KG1 (cell line): ENCODE data around the gene C1orf35.
A peak's percentile ranks its signal among the peaks of the same experiment; 100 is the strongest.
"Not testable (repeated sequence)": the region's sequence is repeated elsewhere in the genome, so short reads cannot be mapped to it uniquely, and the experiment has no call there.

Experiments
- DNase-seq: peaks from one replicate; lab custom pipeline; 2025; lab: John Stamatoyannopoulos, UW

C1orf35 gene

GRCh38 chr1:228142155-228142691 lies 39.1 kb upstream of the C1orf35 start:
- DNase-seq: no peak

- no peak for DNase-seq
These were observed 38.3 kb upstream of the C1orf35 start for GRCh38 chr1:228141226-228142044.

GRCh38 chr1:228140724-228141225 lies 37.6 kb upstream of the C1orf35 start:
- DNase-seq: no peak

GRCh38 chr1:228139931-228140723 lies 37.0 kb upstream of the C1orf35 start, which contains the start of gene GUK1:
GUK1 (plus strand) TSS chr1:228140279; CDS start chr1:228140303, 24 bp downstream.
- peak; percentile 98 for DNase-seq

GRCh38 chr1:228139406-228139930 lies 36.3 kb upstream of the C1orf35 start:
- no peak for DNase-seq

DNA sequence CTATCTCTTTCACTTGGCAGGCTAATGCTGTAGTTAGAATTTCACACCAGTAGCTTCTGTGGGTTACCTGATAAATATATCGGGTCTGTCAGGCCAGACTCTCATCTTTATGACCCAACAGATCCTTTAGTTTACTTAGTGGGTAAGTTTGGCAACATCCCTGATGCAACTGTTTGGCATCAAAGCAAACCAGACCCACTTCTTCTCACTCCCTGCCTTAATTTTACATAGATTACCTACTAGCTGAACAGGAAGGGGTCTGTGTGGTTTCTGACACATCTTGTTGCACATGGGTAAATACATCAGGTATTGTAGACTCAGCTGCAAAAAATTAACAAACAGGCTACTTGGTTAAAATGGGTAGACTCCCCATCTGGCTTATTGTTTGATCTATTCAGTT lies 33.8 kb upstream of the C1orf35 start:
- no peak for DNase-seq

DNA sequence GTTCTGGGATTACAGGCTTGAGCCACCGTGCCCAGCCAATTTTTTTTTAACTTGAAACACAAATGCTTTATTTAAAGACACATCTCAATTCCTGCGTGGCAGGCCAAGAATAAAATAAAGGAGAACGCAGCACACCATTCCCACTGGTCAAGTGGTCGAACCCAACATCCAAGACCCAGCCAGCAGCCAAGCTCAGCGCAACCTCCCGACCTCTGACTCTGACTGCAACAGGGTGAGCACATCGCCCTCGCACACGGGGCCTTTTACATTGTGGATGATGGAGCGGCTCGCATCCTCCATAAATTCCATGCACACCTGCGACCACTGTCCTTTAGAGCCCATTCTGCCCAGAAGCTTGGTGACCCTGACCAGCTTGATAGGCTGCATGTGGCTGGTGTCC lies 31.5 kb upstream of the C1orf35 start:
- DNase-seq: no peak

DNA sequence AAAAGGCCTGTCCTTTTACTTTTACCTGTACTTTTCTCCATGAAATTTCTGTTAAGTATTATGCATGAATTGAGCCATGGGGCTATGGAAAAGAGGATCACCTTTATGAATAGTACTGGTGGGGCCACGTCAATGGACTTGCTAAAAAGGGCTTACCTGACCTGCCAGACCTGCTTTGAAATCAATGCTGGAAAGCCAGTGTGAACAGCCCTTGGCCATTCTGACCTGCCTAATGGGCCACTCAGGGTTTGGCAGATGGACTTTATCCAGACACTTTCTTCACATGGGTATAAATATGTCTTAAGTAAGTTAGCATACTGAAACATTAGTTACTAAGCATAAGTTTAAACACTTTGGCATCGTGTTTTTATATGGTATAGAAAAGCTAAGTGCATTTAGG lies 28.6 kb upstream of the C1orf35 start:
- no peak for DNase-seq

- DNase-seq: no peak
These were observed 22.1 kb upstream of the C1orf35 start for GRCh38 chr1:228125185-228125584.

DNA sequence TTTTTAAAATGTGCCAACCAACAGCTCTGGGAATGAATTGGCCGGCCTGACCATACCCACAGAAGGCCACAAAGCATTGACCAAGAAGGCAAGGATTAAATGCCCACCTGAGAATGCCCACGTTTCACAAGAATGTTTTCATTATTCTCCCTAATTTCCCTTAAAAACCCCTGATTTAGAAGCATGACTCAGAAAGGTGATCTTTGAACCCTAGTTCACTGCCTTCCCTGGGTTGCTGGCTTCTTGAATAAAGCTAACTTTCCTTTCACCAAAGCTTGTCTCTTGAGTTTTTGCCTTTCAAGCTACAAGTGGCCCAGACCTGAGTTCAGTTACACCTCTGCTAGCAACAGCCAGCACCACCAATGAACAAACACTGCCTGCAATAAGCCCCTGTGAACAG lies 20.4 kb upstream of the C1orf35 start:
- no peak for DNase-seq

- no peak for DNase-seq
These were observed 19.9 kb upstream of the C1orf35 start for GRCh38 chr1:228122921-228123441.

DNA sequence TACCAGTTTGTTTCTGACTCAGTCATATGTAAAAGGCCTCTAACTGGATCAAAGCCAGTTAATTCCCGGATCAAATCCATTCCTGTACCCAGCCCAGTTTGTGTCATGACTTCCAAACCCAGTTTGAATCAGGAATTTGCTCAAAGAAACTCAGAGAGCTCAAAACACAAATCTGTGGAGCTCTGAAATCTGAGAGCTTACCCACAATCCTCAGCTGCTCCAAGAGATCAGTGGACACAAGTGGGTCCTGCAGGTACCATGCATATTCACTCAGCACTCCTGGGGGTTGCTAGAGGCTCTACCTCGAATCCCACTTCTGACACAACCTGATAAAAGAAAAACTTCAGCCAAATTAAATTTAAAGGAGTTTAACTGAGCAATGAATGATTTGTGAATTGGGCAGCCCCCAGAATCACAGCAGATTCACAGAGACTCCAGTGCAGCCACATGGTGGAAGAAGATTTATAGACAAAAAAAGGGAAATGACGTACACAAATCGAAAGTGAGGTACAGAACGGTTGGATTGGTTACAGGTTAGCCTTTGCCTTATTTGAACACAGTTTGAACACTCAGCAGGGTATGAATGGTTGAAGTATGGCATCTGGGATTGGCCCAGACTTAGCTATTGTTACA lies 17.8 kb upstream of the C1orf35 start:
- no peak for DNase-seq

GRCh38 chr1:228120351-228120750 lies 17.2 kb upstream of the C1orf35 start:
- no peak for DNase-seq

- DNase-seq: no peak
These were observed 14.9 kb upstream of the C1orf35 start for GRCh38 chr1:228118040-228118439.

- no peak for DNase-seq
These were observed 14.2 kb upstream of the C1orf35 start for GRCh38 chr1:228117335-228117734.

- DNase-seq: no peak
These were observed 11.7 kb upstream of the C1orf35 start for GRCh38 chr1:228114827-228115226.

GRCh38 chr1:228112617-228113016 lies 9.5 kb upstream of the C1orf35 start:
- DNase-seq: no peak

GRCh38 chr1:228112167-228112566 lies 9.0 kb upstream of the C1orf35 start:
- DNase-seq: no peak

DNA sequence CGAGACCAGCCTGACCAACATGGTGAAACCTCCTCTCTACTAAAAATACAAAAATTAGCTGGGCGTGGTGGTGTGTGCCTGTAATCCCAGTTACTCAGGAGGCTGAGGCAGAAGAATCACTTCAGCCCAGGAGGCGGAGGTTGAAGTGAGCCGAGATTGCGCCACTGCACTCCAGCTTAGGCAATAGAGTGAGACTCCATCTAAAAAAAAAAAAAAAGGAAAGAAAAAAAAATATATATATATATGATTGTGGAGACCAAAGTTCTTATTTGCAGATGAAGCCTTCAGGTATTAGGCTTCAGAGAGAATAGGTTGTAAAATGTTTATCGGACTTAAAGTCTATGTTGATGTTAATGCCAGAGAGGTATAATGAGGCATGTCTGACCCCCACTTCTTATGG lies 8.2 kb upstream of the C1orf35 start:
- not testable (repeated sequence) for DNase-seq

DNA sequence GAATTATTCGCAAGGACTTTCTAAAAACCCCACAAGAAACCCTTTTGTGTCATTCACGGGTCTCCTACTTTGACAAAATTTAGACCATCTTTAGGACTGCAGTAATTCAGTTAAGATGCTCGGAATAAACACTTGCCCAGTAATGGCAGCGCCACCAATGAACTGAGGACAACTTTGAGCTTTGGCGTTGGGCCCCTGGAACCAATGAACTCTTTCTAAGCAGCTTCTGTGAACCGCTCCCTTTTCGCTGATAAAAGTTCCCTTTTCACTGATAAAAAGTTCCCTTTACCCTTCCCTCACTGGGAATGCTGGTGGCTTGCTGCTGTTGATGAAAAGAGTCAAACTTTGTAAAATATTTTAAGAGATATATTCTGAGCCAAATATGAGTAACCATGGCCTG lies 7.4 kb upstream of the C1orf35 start:
- no peak for DNase-seq

GRCh38 chr1:228109962-228110488 lies 6.9 kb upstream of the C1orf35 start:
- DNase-seq: no peak
